ENCODE data around the gene TRAPPC4.

The TRAPPC4 gene

GRCh38 chr11:119026970-119027369 lies 8.4 kb downstream of the TRAPPC4 start:
- H3K4me1 ChIP-seq = no peaks in the 10 kb centered on the region
- no peak for TF ChIP-seq CTCF (IDR thresholded peaks at IDR 0.05; ENCODE audit: low read depth, low read length)
- H3K9me3 ChIP-seq = no peaks in the 10 kb centered on the region
- peaks cover 43% of the 10 kb centered on the region for H3K36me3 ChIP-seq
- no peaks in the 10 kb centered on the region for H3K27me3 ChIP-seq
- no peak overlapping the region for H3K4me3 ChIP-seq (ENCODE audit: low read depth, low read length)
- no peak for DNase-seq

GRCh38 chr11:119027561-119028345 lies 9.2 kb downstream of the TRAPPC4 start:
- no peaks in the 10 kb centered on the region for H3K4me1 ChIP-seq
- H3K4me3 ChIP-seq (ENCODE audit: low read depth, low read length) = no peak overlapping the region
- no peaks in the 10 kb centered on the region for H3K9me3 ChIP-seq
- H3K27me3 ChIP-seq = no peaks in the 10 kb centered on the region
- no peak for DNase-seq
- H3K36me3 ChIP-seq = peaks cover 37% of the 10 kb centered on the region
- TF ChIP-seq CTCF (IDR thresholded peaks at IDR 0.05; ENCODE audit: low read depth, low read length) = no peak

GRCh38 chr11:119028346-119029068 lies 9.9 kb downstream of the TRAPPC4 start:
- Histone ChIP-seq H3K9me3 (no peaks in the 10 kb centered on the region), H3K4me1 (no peaks in the 10 kb centered on the region), H3K36me3 (peaks cover 31% of the 10 kb centered on the region), H3K27me3 (no peaks in the 10 kb centered on the region), H3K4me3 (ENCODE audit: low read depth, low read length) (no peak overlapping the region)
- DNase-seq = no peak
- no peak for TF ChIP-seq CTCF (IDR thresholded peaks at IDR 0.05; ENCODE audit: low read depth, low read length)

- H3K9me3 ChIP-seq = no peaks in the 10 kb centered on the region
- no peaks in the 10 kb centered on the region for H3K4me1 ChIP-seq
- peaks cover 26% of the 10 kb centered on the region for H3K36me3 ChIP-seq
- H3K27me3 ChIP-seq = no peaks in the 10 kb centered on the region
- no peak overlapping the region for H3K4me3 ChIP-seq (ENCODE audit: low read depth, low read length)
- no peak for TF ChIP-seq CTCF (IDR thresholded peaks at IDR 0.05; ENCODE audit: low read depth, low read length)
- DNase-seq = no peak
Observed at GRCh38 chr11:119029069-119029339, 10.4 kb downstream of the TRAPPC4 start.

- no peak for DNase-seq
- no peak for TF ChIP-seq CTCF (IDR thresholded peaks at IDR 0.05; ENCODE audit: low read depth, low read length)
- H3K36me3 ChIP-seq = peaks cover 21% of the 10 kb centered on the region
- no peaks in the 10 kb centered on the region for H3K9me3 ChIP-seq
- H3K27me3 ChIP-seq = no peaks in the 10 kb centered on the region
- H3K4me3 ChIP-seq (ENCODE audit: low read depth, low read length) = peak overlapping the region; percentile 86
- no peaks in the 10 kb centered on the region for H3K4me1 ChIP-seq
Observed at GRCh38 chr11:119029340-119030028, 10.9 kb downstream of the TRAPPC4 start.

GRCh38 chr11:119030029-119030328 lies 11.4 kb downstream of the TRAPPC4 start:
- Histone ChIP-seq H3K4me3 (ENCODE audit: low read depth, low read length) (peak overlapping the region; percentile 86), H3K4me1 (no peaks in the 10 kb centered on the region), H3K36me3 (peaks cover 16% of the 10 kb centered on the region), H3K27me3 (no peaks in the 10 kb centered on the region), H3K9me3 (no peaks in the 10 kb centered on the region)
- TF ChIP-seq CTCF (IDR thresholded peaks at IDR 0.05; ENCODE audit: low read depth, low read length) = no peak
- DNase-seq = no peak

All from BE2C (cell line).